ENCODE measurements around the gene MCF2L2.
"Not testable (repeated sequence)": the region's sequence is repeated elsewhere in the genome, so short reads cannot be mapped to it uniquely, and the experiment has no call there.

MCF2L2 gene

DNA sequence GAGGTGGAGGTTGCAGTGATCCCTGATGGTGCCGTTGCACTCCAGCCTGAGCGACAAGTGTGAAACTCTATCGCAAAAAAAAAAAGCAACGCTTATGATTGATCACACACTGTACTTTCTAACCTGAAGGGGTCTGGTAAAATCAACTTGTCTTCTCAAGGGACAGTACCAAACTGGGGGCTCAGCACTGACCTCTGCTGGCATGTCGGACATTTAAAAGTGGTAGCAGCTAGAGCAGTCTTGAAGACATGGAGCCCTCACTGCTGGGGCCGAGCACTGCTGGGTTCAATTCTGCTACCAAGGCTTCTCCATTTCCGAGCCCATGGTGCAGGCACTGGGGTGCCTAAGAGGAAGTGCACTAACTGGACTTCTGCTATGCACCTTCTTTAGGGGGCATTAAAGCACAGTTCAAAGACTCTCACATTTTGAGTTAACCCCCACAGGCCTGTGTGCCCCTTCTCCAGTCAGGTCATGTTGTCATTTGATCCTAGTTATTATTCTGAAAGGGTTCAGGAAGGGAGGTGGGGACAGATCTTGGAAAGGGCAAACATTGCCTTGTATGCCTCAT is 239.4 kb downstream of the MCF2L2 start:
- H3K9ac ChIP-seq (ENCODE audit: low read depth in 1 of 2, low read length in 2 of 2), result no peak overlapping the region
- H3K27me3 ChIP-seq (ENCODE audit: control insufficient read depth in 1 of 2, insufficient read depth in 2 of 2, low read length in 2 of 2), result no peaks in the 10 kb centered on the region
- H3K9me3 ChIP-seq (ENCODE audit: control insufficient read depth in 1 of 2, low read length in 2 of 2), result no peaks in the 10 kb centered on the region
- H3K36me3 ChIP-seq (ENCODE audit: control insufficient read depth in 1 of 2, insufficient read depth in 2 of 2, low read length in 2 of 2), result no peaks in the 10 kb centered on the region
- peaks cover 13 to 16% of the 10 kb centered on the region in 2 donors for H3K4me1 ChIP-seq (ENCODE audit: control insufficient read depth in 1 of 2, insufficient read depth in 2 of 2, low read length in 2 of 2)
- no peak overlapping the region for H3K27ac ChIP-seq (ENCODE audit: low read depth, low read length)
- H3K4me3 ChIP-seq (ENCODE audit: low read depth in 1 of 2, low read length in 2 of 2), result no peak overlapping the region

DNA sequence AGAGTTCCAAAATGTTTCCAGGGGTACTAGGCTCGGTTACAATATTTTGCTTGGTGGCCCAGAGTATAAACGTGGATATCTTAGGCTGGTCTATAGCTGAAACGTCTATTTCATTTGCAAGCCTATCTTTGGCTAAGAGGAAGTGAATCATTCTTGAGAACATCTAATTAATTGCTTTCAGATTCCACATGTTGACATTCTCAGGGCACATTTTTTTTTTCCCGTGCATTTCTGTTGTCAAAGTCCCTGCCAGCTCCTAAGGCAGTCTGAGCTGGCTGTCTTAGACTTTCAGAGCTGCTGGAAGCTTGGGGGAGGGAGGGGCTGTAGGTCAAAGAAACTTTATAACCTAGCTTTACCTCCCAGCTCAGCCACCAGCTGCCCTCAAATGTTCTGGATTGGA is 242.7 kb downstream of the MCF2L2 start:
- H3K27ac ChIP-seq (ENCODE audit: low read depth, low read length), result no peak overlapping the region
- H3K4me3 ChIP-seq (ENCODE audit: low read depth in 1 of 2, low read length in 2 of 2), result no peak overlapping the region
- H3K9ac ChIP-seq (ENCODE audit: low read depth in 1 of 2, low read length in 2 of 2), result no peak overlapping the region
- no peaks in the 10 kb centered on the region for H3K9me3 ChIP-seq (ENCODE audit: control insufficient read depth in 1 of 2, low read length in 2 of 2)
- peaks cover 13 to 16% of the 10 kb centered on the region in 2 donors for H3K4me1 ChIP-seq (ENCODE audit: control insufficient read depth in 1 of 2, insufficient read depth in 2 of 2, low read length in 2 of 2)
- no peaks in the 10 kb centered on the region for H3K36me3 ChIP-seq (ENCODE audit: control insufficient read depth in 1 of 2, insufficient read depth in 2 of 2, low read length in 2 of 2)
- H3K27me3 ChIP-seq (ENCODE audit: control insufficient read depth in 1 of 2, insufficient read depth in 2 of 2, low read length in 2 of 2), result peaks cover 0 to 2% of the 10 kb centered on the region in 2 donors

DNA sequence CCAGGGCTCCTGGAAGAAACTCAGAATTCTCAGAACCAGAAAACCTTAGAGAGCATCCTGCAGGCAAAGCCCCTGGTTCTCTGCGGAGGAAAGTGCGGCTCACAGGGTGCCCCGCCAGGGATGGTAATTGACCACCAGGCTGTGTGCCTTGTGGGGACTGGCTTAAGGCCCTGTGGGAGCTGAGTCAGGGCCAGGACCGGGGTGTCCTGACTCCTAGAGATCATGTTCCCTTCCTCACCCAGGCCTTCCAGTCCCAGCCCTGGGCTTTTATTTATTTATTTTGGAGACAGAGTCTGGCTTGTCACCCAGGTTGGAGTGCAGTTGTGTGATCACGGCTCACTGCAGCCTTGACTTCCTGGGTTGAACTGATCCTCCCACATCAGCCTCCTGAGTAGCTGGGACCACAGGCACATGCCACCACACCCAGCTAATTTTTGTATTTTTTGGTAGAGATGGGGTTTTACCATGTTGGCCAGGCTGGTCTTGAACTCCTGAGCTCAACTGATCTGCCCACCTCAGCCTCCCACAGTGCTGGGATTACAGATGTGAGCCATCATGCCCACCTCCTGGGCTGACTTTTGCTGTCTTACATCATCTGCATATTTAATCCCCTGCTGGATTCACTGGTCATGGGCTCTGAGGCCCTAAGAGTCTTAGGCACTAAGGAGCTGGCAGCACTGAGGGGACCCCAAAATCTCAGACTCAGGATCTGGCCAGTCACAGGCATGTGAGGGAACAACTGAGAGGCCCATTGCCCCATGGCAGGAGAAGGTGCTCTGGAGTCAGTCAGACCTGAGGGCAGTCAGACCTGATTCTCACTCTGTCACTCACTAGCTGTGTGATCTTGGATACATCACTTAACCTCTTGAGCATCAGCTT is 245.4 kb downstream of the MCF2L2 start:
- Histone ChIP-seq H3K4me3 (ENCODE audit: low read depth in 1 of 2, low read length in 2 of 2) (no peak overlapping the region), H3K9me3 (ENCODE audit: control insufficient read depth in 1 of 2, low read length in 2 of 2) (no peaks in the 10 kb centered on the region), H3K27ac (ENCODE audit: low read depth, low read length) (no peak overlapping the region), H3K4me1 (ENCODE audit: control insufficient read depth in 1 of 2, insufficient read depth in 2 of 2, low read length in 2 of 2) (peaks cover 21 to 28% of the 10 kb centered on the region in 2 donors), H3K9ac (ENCODE audit: low read depth in 1 of 2, low read length in 2 of 2) (no peak overlapping the region), H3K36me3 (ENCODE audit: control insufficient read depth in 1 of 2, insufficient read depth in 2 of 2, low read length in 2 of 2) (no peaks in the 10 kb centered on the region), H3K27me3 (ENCODE audit: control insufficient read depth in 1 of 2, insufficient read depth in 2 of 2, low read length in 2 of 2) (peaks cover 16 to 18% of the 10 kb centered on the region in 2 donors)

DNA sequence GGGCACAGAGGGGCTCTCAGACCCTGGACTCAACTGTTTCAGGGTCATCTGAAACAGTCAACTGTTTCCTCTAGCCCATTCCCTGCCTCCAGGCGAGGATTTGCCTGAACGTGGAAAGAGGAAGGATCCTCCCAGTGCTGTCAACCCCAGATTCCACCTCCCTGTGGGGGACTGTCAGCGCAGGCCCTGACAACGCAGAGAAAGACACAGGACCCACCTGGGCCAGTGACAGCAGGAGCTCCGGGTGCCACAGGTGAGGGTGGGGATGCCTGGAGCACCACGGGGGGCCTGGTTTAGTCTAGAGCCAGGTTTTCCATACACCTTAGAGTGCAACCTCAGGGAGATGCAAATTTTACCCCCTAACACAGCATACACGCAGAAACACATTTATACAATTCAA is 246.3 kb downstream of the MCF2L2 start:
- Histone ChIP-seq H3K4me1 (ENCODE audit: control insufficient read depth in 1 of 2, insufficient read depth in 2 of 2, low read length in 2 of 2) (peaks cover 21 to 28% of the 10 kb centered on the region in 2 donors), H3K36me3 (ENCODE audit: control insufficient read depth in 1 of 2, insufficient read depth in 2 of 2, low read length in 2 of 2) (no peaks in the 10 kb centered on the region), H3K27me3 (ENCODE audit: control insufficient read depth in 1 of 2, insufficient read depth in 2 of 2, low read length in 2 of 2) (peaks cover 16 to 22% of the 10 kb centered on the region in 2 donors), H3K27ac (ENCODE audit: low read depth, low read length) (no peak overlapping the region), H3K9me3 (ENCODE audit: control insufficient read depth in 1 of 2, low read length in 2 of 2) (no peaks in the 10 kb centered on the region), H3K9ac (ENCODE audit: low read depth in 1 of 2, low read length in 2 of 2) (no peak overlapping the region), H3K4me3 (ENCODE audit: low read depth in 1 of 2, low read length in 2 of 2) (no peak overlapping the region)

DNA sequence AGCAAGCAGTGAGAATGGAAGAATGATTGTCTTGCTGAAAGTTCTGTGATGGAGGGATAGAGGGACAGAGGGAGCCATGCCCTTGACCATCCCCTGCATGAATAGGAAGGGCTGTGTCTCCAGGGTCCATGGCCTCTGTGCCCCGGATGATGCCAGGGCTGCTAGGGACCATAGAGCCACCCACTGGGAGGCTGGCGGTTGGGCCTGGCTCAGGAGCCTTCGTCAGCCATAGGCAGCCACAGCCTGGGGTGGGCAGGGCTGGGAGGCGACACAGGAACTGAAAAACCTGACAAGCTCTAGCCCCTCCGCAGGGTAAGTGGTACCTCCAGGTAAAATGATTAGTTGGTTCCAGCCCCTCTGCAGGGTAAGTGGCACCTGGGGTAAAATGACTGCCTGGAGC is 246.8 kb downstream of the MCF2L2 start:
- peaks cover 18 to 24% of the 10 kb centered on the region in 2 donors for H3K27me3 ChIP-seq (ENCODE audit: control insufficient read depth in 1 of 2, insufficient read depth in 2 of 2, low read length in 2 of 2)
- H3K27ac ChIP-seq (ENCODE audit: low read depth, low read length), result no peak overlapping the region
- H3K9me3 ChIP-seq (ENCODE audit: control insufficient read depth in 1 of 2, low read length in 2 of 2), result no peaks in the 10 kb centered on the region
- no peak overlapping the region for H3K4me3 ChIP-seq (ENCODE audit: low read depth in 1 of 2, low read length in 2 of 2)
- no peaks in the 10 kb centered on the region for H3K36me3 ChIP-seq (ENCODE audit: control insufficient read depth in 1 of 2, insufficient read depth in 2 of 2, low read length in 2 of 2)
- peaks cover 21 to 28% of the 10 kb centered on the region in 2 donors for H3K4me1 ChIP-seq (ENCODE audit: control insufficient read depth in 1 of 2, insufficient read depth in 2 of 2, low read length in 2 of 2)
- no peak overlapping the region for H3K9ac ChIP-seq (ENCODE audit: low read depth in 1 of 2, low read length in 2 of 2)

DNA sequence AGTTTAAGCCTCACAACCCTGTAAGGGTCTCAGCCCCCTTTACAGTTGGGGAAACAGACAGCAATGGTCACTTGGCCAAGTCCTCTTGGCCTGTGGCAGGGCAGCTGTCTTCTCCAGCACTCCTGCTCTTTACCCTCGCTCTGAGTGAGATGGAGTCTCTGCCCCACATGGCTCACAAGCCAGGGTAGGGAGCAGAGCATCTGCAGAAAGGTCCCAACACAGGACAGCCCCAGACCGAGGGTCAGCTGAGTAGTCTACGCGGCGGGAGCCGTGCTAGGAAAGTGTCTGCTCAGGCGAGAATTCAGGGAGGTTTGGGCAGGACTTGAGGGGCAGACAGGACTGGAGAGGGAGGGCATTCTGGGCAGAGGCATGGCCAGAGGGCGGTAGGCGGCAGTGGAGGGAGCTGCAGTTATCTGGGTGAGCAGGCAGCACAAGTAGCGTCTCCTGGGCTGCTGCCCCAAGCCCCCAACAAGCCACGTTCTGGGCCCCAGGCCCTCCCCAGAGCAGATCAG is 247.6 kb downstream of the MCF2L2 start:
- H3K27me3 ChIP-seq (ENCODE audit: control insufficient read depth in 1 of 2, insufficient read depth in 2 of 2, low read length in 2 of 2), result peaks cover 20 to 31% of the 10 kb centered on the region in 2 donors
- H3K4me3 ChIP-seq (ENCODE audit: low read depth in 1 of 2, low read length in 2 of 2), result no peak overlapping the region
- H3K27ac ChIP-seq (ENCODE audit: low read depth, low read length), result no peak overlapping the region
- no peaks in the 10 kb centered on the region for H3K36me3 ChIP-seq (ENCODE audit: control insufficient read depth in 1 of 2, insufficient read depth in 2 of 2, low read length in 2 of 2)
- peaks cover 18 to 25% of the 10 kb centered on the region in 2 donors for H3K4me1 ChIP-seq (ENCODE audit: control insufficient read depth in 1 of 2, insufficient read depth in 2 of 2, low read length in 2 of 2)
- no peaks in the 10 kb centered on the region for H3K9me3 ChIP-seq (ENCODE audit: control insufficient read depth in 1 of 2, low read length in 2 of 2)
- no peak overlapping the region for H3K9ac ChIP-seq (ENCODE audit: low read depth in 1 of 2, low read length in 2 of 2)

DNA sequence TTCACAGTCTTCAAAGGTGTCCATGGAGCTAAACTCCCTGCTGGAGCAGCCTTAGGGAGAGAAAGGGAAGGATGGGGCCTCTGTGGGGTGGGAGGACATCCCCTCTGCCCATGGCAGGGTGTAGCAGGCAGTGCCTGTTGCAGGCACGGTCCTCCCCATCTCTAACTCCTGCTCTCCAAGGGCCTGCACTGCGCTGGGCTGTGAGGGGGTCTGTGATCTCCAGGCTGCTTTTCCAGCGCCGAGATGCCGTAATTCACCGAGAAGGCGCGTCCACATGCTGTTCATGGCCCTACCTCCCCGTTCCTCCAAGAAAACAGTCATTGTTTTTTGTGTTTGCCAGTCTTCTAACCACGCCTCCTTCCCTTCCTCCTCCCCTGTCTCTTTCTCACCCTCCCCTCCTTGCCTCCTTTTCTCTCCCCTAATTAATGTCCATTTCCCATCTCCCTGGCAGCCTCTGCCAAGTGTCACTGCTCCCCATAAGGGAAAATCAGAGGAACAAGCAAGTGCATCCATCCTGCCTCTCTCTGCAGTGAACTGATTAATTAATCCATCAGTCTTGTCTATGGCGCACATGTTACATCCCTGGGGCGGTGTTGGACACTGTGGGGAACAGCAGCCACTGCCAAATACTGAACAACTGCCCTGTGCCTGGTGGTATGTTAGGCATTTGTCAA is 248.2 kb downstream of the MCF2L2 start:
- peaks cover 12 to 19% of the 10 kb centered on the region in 2 donors for H3K4me1 ChIP-seq (ENCODE audit: control insufficient read depth in 1 of 2, insufficient read depth in 2 of 2, low read length in 2 of 2)
- no peak overlapping the region for H3K9ac ChIP-seq (ENCODE audit: low read depth in 1 of 2, low read length in 2 of 2)
- H3K9me3 ChIP-seq (ENCODE audit: control insufficient read depth in 1 of 2, low read length in 2 of 2), result no peaks in the 10 kb centered on the region
- no peak overlapping the region for H3K27ac ChIP-seq (ENCODE audit: low read depth, low read length)
- H3K36me3 ChIP-seq (ENCODE audit: control insufficient read depth in 1 of 2, insufficient read depth in 2 of 2, low read length in 2 of 2), result no peaks in the 10 kb centered on the region
- peak overlapping the region; percentile 29 to 40 for H3K4me3 ChIP-seq (ENCODE audit: low read depth in 1 of 2, low read length in 2 of 2)
- peaks cover 25 to 33% of the 10 kb centered on the region in 2 donors for H3K27me3 ChIP-seq (ENCODE audit: control insufficient read depth in 1 of 2, insufficient read depth in 2 of 2, low read length in 2 of 2)

DNA sequence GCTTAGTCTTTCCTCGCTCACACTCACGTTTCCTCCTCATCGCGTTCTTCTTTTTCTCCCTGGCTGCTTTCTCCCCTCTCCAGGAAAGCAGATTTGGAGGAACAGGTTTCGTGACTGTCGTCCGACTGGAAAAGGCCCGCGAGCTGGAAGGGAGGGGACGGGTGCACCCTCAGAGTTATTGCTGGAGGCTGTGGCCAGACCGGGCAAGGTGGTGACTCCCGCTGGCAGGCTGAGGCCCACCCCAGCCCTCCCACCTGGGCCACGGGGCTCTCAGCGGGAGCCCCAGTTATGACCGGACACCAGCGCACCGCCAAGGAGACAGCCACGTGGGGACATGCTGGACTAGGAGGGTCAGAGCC is 248.9 kb downstream of the MCF2L2 start:
- not testable (repeated sequence) for H3K27ac ChIP-seq (ENCODE audit: low read depth, low read length); H3K36me3 ChIP-seq (ENCODE audit: control insufficient read depth in 1 of 2, insufficient read depth in 2 of 2, low read length in 2 of 2); H3K9me3 ChIP-seq (ENCODE audit: control insufficient read depth in 1 of 2, low read length in 2 of 2)
- Histone ChIP-seq H3K27me3 (ENCODE audit: control insufficient read depth in 1 of 2, insufficient read depth in 2 of 2, low read length in 2 of 2) (peaks cover 25 to 35% of the 10 kb centered on the region in 2 donors), H3K9ac (ENCODE audit: low read depth in 1 of 2, low read length in 2 of 2) (peak overlapping the region in 1 of 2 donors; percentile 10), H3K4me1 (ENCODE audit: control insufficient read depth in 1 of 2, insufficient read depth in 2 of 2, low read length in 2 of 2) (peaks cover 9 to 15% of the 10 kb centered on the region in 2 donors), H3K4me3 (ENCODE audit: low read depth in 1 of 2, low read length in 2 of 2) (peak overlapping the region; percentile 67 to 73)

DNA sequence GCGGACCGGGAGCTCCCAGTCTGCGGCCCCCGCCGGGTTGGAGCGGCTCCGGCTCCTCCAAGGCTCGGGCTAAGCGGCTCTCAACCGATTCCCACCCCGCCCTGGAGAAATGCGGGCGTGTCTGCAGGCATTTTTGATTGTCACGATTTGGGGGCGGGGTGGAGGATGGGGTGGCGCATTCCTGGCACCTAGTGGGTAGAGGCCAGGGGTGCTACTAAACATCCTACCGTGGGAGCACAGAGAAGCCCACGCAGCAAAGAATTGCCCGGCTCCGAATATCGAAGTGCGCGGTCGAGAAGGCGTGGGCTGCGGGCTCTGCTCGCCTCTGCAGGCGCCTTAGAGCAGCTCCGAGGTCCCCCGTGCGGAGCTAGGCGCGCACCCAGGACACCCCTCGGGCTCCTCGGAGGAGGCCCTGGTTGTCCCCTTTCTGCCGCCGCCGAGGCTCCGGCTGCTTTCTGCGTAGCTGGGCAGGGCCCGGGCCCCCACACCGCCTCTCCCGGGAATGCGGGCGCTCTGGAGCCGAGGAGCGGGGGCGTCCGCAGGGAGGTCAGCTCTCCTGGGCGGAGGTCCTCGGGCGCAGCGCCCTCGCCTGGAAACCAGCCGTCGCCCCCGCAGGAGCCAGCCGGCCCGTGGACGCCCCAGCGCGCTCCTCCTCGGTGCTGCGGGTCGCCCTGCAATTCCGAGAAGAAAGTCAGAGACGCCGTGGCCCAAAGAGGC is 249.4 kb downstream of the MCF2L2 start:
- Histone ChIP-seq H3K4me3 (ENCODE audit: low read depth in 1 of 2, low read length in 2 of 2) (peak overlapping the region; percentile 67 to 73), H3K4me1 (ENCODE audit: control insufficient read depth in 1 of 2, insufficient read depth in 2 of 2, low read length in 2 of 2) (peaks cover 9 to 15% of the 10 kb centered on the region in 2 donors), H3K9me3 (ENCODE audit: control insufficient read depth in 1 of 2, low read length in 2 of 2) (no peaks in the 10 kb centered on the region), H3K27me3 (ENCODE audit: control insufficient read depth in 1 of 2, insufficient read depth in 2 of 2, low read length in 2 of 2) (peaks cover 25 to 35% of the 10 kb centered on the region in 2 donors), H3K27ac (ENCODE audit: low read depth, low read length) (no peak overlapping the region), H3K9ac (ENCODE audit: low read depth in 1 of 2, low read length in 2 of 2) (peak overlapping the region in 1 of 2 donors; percentile 10), H3K36me3 (ENCODE audit: control insufficient read depth in 1 of 2, insufficient read depth in 2 of 2, low read length in 2 of 2) (no peaks in the 10 kb centered on the region)
